WERI-Rb-1 (cell line): ENCODE data around the gene FAM180A.
"Not testable (repeated sequence)": the region's sequence is repeated elsewhere in the genome, so short reads cannot be mapped to it uniquely, and the experiment has no call there.

Experiments
- DNase-seq: peaks from one replicate; pipeline ENCODE4 v3.0.0-alpha.2; 2020
- H3K27ac ChIP-seq: fragments of 250-450 bp; sonication (Bioruptor Pico); 2 replicates; pipeline ENCODE4 v1.5.1; 2020; ENCODE audit warnings: mild to moderate bottlenecking, moderate library complexity
- H3K27me3 ChIP-seq: fragments of 250-450 bp; sonication (Bioruptor Pico); 2 replicates; pipeline ENCODE4 v1.5.1; 2021; ENCODE audit warnings: mild to moderate bottlenecking, low read depth, moderate library complexity; ENCODE audit not compliant: insufficient read depth, severe bottlenecking
- H3K36me3 ChIP-seq: fragments of 250-450 bp; sonication (Bioruptor Pico); 2 replicates; pipeline ENCODE4 v1.5.1; 2020; ENCODE audit warnings: mild to moderate bottlenecking, moderate library complexity
- H3K4me3 ChIP-seq: 2 replicates; pipeline ENCODE4 v1.5.1; 2011; ENCODE audit warnings: low read depth, mild to moderate bottlenecking, control low read depth, low read length
- H3K9me3 ChIP-seq: fragments of 250-450 bp; sonication (Bioruptor Pico); 2 replicates; pipeline ENCODE4 v1.5.1; 2021; ENCODE audit warnings: mild to moderate bottlenecking, moderate library complexity; ENCODE audit not compliant: severe bottlenecking
- CTCF ChIP-seq: IDR thresholded peaks from 2 replicates; pipeline ENCODE4 v1.5.1; 2011; ENCODE audit warnings: low read depth, mild to moderate bottlenecking, control low read depth, inconsistent platforms, low read length

The FAM180A gene

GRCh38 chr7:135744938-135745702 lies 3.5 kb downstream of the FAM180A start:
- no peak for DNase-seq
- H3K36me3 ChIP-seq = no peaks in the 10 kb centered on the region
- H3K27me3 ChIP-seq = no peaks in the 10 kb centered on the region
- no peak overlapping the region for H3K27ac ChIP-seq
- no peak for TF ChIP-seq CTCF
- no peak overlapping the region for H3K4me3 ChIP-seq
- H3K9me3 ChIP-seq = no peaks in the 10 kb centered on the region

GRCh38 chr7:135743907-135744731 lies 4.5 kb downstream of the FAM180A start:
- no peaks in the 10 kb centered on the region for H3K9me3 ChIP-seq
- H3K27ac ChIP-seq = no peak overlapping the region
- no peaks in the 10 kb centered on the region for H3K36me3 ChIP-seq
- TF ChIP-seq CTCF = no peak
- no peak for DNase-seq
- H3K27me3 ChIP-seq = no peaks in the 10 kb centered on the region
- H3K4me3 ChIP-seq = no peak overlapping the region

GRCh38 chr7:135742371-135742770 lies 6.2 kb downstream of the FAM180A start:
- no peak for DNase-seq
- H3K4me3 ChIP-seq = no peak overlapping the region
- H3K27me3 ChIP-seq = no peaks in the 10 kb centered on the region
- H3K27ac ChIP-seq = no peak overlapping the region
- TF ChIP-seq CTCF = no peak
- no peaks in the 10 kb centered on the region for H3K36me3 ChIP-seq
- no peaks in the 10 kb centered on the region for H3K9me3 ChIP-seq

GRCh38 chr7:135741905-135742304 lies 6.7 kb downstream of the FAM180A start:
- H3K9me3 ChIP-seq = no peaks in the 10 kb centered on the region

GRCh38 chr7:135740889-135741288 lies 7.7 kb downstream of the FAM180A start:
- no peak for TF ChIP-seq CTCF
- no peak overlapping the region for H3K4me3 ChIP-seq
- no peak for DNase-seq
- no peaks in the 10 kb centered on the region for H3K36me3 ChIP-seq
- no peak overlapping the region for H3K27ac ChIP-seq
- H3K27me3 ChIP-seq = no peaks in the 10 kb centered on the region
- H3K9me3 ChIP-seq = no peaks in the 10 kb centered on the region

More at GRCh38 chr7:135741905-135742304, 6.7 kb downstream of the FAM180A start:
- no peak for TF ChIP-seq CTCF
- H3K27ac ChIP-seq = no peak overlapping the region
- H3K4me3 ChIP-seq = no peak overlapping the region
- no peaks in the 10 kb centered on the region for H3K36me3 ChIP-seq
- no peak for DNase-seq
- no peaks in the 10 kb centered on the region for H3K27me3 ChIP-seq

GRCh38 chr7:135737306-135737647 lies 11.3 kb downstream of the FAM180A start:
- H3K27ac ChIP-seq, H3K27me3 ChIP-seq, H3K4me3 ChIP-seq, H3K36me3 ChIP-seq, H3K9me3 ChIP-seq, DNase-seq: not testable (repeated sequence)
